Caco-2 (cell line): Measurements from ENCODE around the gene C3. TPM values are rescaled to one million over a fixed set of nuclear protein-coding genes. Genes with fewer than 3 reads are reported as not detected.

ENCODE experiments used
- BruUV-seq: library from RNA; stranded (reverse); fragments of 400-500 nt; replicated peaks from 2 replicates; lab custom pipeline; 2021; lab: Mats Ljungman, UMichigan
- CTCF ChIA-PET: fragments of 300-600 bp; sonication (Branson Sonifier 250); formaldehyde crosslinking; loops from one replicate; lab custom pipeline; 2022; ENCODE audit warnings: antibody characterized with exemption; lab: Charles Lee
- POLR2A ChIA-PET: fragments of 300-600 bp; sonication (Branson Sonifier 250); formaldehyde crosslinking; loops from one replicate; lab custom pipeline; 2022; ENCODE audit warnings: antibody characterized with exemption; lab: Charles Lee
- DNase-seq, 2 experiments: peaks; one replicate each; pipeline versions ENCODE4 v3.0.0 to v3.0.0-alpha.2; 2020 to 2022
- H3K27me3 ChIP-seq: replicated peaks from 2 replicates; pipeline ENCODE4 v1.6.0; 2011; ENCODE audit warnings: low read length; ENCODE audit not compliant: control insufficient read depth, insufficient read depth
- H3K36me3 ChIP-seq: 2 replicates; pipeline ENCODE4 v1.5.1; 2011; ENCODE audit warnings: low read length; ENCODE audit not compliant: control insufficient read depth, insufficient read depth
- H3K4me1 ChIP-seq: fragments of 250-450 bp; sonication (Bioruptor Pico); 2 replicates; pipeline ENCODE4 v1.5.1; 2020; ENCODE audit warnings: mild to moderate bottlenecking
- H3K4me3 ChIP-seq: 2 replicates; pipeline ENCODE4 v1.5.1; 2011; ENCODE audit warnings: low read depth, mild to moderate bottlenecking, control low read depth, low read length
- H3K9me3 ChIP-seq: fragments of 250-450 bp; sonication (Bioruptor Pico); 2 replicates; pipeline ENCODE4 v1.5.1; 2020; ENCODE audit warnings: mild to moderate bottlenecking, moderate library complexity
- H3K27ac Mint-ChIP-seq: one replicate; pipeline ENCODE4 v1.8.0; 2022; ENCODE audit warnings: mixed read lengths; ENCODE audit not compliant: unreplicated experiment
- H3K27me3 Mint-ChIP-seq: one replicate; pipeline ENCODE4 v1.8.0; 2022; ENCODE audit warnings: mixed read lengths; ENCODE audit not compliant: insufficient read depth, unreplicated experiment
- H3K36me3 Mint-ChIP-seq: one replicate; pipeline ENCODE4 v1.8.0; 2022; ENCODE audit warnings: mild to moderate bottlenecking, mixed read lengths; ENCODE audit not compliant: insufficient read depth, unreplicated experiment
- H3K4me1 Mint-ChIP-seq: one replicate; pipeline ENCODE4 v1.8.0; 2022; ENCODE audit warnings: low read depth, mixed read lengths; ENCODE audit not compliant: unreplicated experiment
- H3K4me3 Mint-ChIP-seq: one replicate; pipeline ENCODE4 v1.8.0; 2022; ENCODE audit warnings: mild to moderate bottlenecking, moderate library complexity, mixed read lengths; ENCODE audit not compliant: unreplicated experiment
- H3K9me3 Mint-ChIP-seq: one replicate; pipeline ENCODE4 v1.8.0; 2022; ENCODE audit warnings: mixed read lengths; ENCODE audit not compliant: unreplicated experiment
- CTCF ChIP-seq, 2 experiments: fragments of 200-600 bp in 1 of 2; IDR thresholded peaks; 1 replicate in 1 of 2; 2 replicates in 1 of 2; pipeline versions ENCODE4 v1.5.1 to v1.8.0; 2011 to 2022; ENCODE audit warnings: antibody characterized with exemption in 1 of 2, control low read depth in 1 of 2, inconsistent platforms in 1 of 2, low read depth in 1 of 2, low read length in 1 of 2, mild to moderate bottlenecking in 1 of 2, moderate library complexity in 1 of 2; ENCODE audit not compliant: insufficient read depth in 1 of 2, severe bottlenecking in 1 of 2, unreplicated experiment in 1 of 2
- intact Hi-C: fragments of 100-400 bp; cut with micrococcal nuclease; formaldehyde crosslinking; loops from one replicate; pipeline ENCODE4 v1.10.0; 2022; ENCODE audit not compliant: unreplicated experiment
- total RNA-seq: library from RNA; stranded (reverse); gene quantifications from 2 replicates; pipeline ENCODE4 v1.2.3, GENCODE V29; 2022

C3 gene
- total RNA-seq, 1 experiment from 2014 or later = 21.7 TPM

DNA sequence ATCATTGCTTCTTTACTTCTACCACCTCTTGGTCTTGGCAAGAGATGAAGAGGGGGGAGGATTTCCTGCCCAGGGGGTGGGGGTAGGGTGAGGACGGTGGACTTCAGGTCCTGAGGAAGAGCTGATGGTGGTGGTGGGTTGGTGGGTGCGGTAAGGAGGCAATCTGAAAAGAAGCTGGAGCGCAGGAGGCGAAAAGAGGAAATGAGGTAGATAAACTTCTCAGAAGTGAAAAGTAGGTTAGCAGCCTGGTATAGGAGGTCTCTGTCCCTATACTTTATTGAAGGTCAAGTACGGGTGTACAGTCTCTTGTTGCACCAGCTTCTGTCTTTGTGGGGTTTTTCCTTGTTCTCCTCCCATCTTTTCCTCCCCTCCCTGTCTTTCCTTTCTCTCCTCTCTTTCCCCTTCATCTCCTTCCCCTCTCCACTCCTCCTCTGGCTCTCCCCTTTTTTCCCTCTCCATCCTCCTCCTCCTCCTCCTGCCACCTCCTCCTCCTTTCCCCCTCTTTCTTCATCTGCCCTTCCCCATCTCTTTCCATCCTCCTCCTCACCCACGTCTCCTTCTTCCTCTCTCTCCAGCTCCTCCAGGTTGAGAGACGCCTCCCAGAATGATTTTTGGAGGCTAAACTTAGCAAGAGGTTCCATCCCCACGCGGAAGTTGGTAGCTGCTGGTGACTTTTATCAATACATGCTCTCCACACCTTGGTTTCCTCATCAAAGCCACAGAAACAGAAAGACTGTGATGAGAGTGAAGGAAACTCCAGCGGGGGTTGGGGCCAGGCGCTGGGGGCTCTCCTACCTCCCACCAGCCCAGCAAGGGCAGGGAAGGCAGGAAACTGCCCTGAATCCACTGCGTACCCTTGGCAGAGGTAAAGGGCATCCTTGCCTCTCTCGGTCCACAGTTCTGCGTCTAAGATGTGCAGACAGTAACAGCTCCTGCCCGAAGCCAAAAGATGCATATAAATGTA is 65.8 kb downstream of the C3 start:
- Mint-ChIP-seq H3K36me3 (no peaks in the 10 kb centered on the region), H3K9me3 (no peaks in the 10 kb centered on the region), H3K4me1 (peaks cover 17% of the 10 kb centered on the region), H3K4me3 (no peak overlapping the region), H3K27ac (no peak overlapping the region), H3K27me3 (no peaks in the 10 kb centered on the region)
- no peak for DNase-seq
- BruUV-seq = no TSS peak
- Histone ChIP-seq H3K4me3 (no peak overlapping the region), H3K4me1 (peaks cover 10% of the 10 kb centered on the region), H3K36me3 (no peaks in the 10 kb centered on the region), H3K27me3 (no peaks in the 10 kb centered on the region), H3K9me3 (no peaks in the 10 kb centered on the region)
- ChIA-PET CTCF (no interaction called here), POLR2A (interaction anchor here (0.7 kb wide), 1 partner anchor 415 kb away, joined by 3 read pairs; the partner anchor contains the start of gene ZNF557)
- TF ChIP-seq CTCF (IDR thresholded peaks at IDR 0.05; ENCODE audit: insufficient read depth in 1 of 2, low read depth in 1 of 2, low read length in 1 of 2, severe bottlenecking in 1 of 2, unreplicated experiment in 1 of 2) = no peak
- intact Hi-C loops = no loop called here

- peaks cover 17% of the 10 kb centered on the region for H3K4me1 ChIP-seq
- POLR2A ChIA-PET = no interaction called here
- peaks cover 14% of the 10 kb centered on the region for H3K4me1 Mint-ChIP-seq
- intact Hi-C loops = no loop called here
- H3K36me3 Mint-ChIP-seq = no peaks in the 10 kb centered on the region
- no peaks in the 10 kb centered on the region for H3K27me3 ChIP-seq
- no peak overlapping the region for H3K4me3 Mint-ChIP-seq
- BruUV-seq = no TSS peak
- no peaks in the 10 kb centered on the region for H3K27me3 Mint-ChIP-seq
- H3K27ac Mint-ChIP-seq = no peak overlapping the region
- H3K4me3 ChIP-seq = no peak overlapping the region
- DNase-seq = no peak
- no peaks in the 10 kb centered on the region for H3K9me3 ChIP-seq
- H3K9me3 Mint-ChIP-seq = no peaks in the 10 kb centered on the region
- H3K36me3 ChIP-seq = no peaks in the 10 kb centered on the region
- no peak for TF ChIP-seq CTCF (IDR thresholded peaks at IDR 0.05; ENCODE audit: insufficient read depth in 1 of 2, low read depth in 1 of 2, low read length in 1 of 2, severe bottlenecking in 1 of 2, unreplicated experiment in 1 of 2)
- CTCF ChIA-PET = no interaction called here
Observed at GRCh38 chr19:6652805-6653094, 67.7 kb downstream of the C3 start.

DNA sequence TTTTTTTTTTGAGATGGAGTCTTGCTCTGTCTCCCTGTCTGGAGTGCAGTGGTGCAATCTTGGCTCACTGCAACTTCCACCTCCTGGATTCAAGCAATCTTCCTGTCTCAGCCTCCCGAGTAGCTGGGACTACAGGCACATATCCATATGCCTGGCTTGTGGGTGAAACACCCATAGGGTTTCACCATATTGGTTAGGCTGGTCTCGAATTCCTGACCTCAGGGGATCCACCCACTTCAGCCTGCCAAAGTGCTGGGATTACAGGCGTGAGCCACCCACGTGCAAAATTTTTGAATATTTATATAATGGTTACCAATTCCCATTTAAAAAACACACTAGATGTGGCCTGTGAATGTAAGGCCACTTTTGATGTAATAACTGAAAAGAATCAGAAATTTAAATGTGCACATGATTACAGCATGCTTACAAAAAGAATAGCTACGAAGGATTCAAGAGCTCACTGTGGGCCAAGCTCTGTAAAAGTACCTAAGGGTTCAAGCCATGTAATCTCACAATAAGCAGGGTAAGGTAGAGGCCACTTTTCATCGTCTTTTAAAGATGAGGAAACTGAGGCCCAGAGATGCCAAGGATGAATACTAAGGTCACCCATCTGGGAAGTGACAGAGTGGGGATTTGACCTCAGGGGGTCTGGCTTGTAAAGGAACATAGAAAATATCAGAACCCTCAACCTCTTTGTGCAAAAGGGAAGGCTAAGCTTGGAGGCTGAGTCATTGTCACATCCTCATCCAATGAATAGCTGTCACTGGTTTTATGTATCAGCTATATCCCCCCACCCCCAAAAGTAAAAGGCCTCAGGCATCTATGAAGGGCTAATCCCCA is 68.3 kb downstream of the C3 start:
- intact Hi-C loops = no loop called here
- TF ChIP-seq CTCF (IDR thresholded peaks at IDR 0.05; ENCODE audit: insufficient read depth in 1 of 2, low read depth in 1 of 2, low read length in 1 of 2, severe bottlenecking in 1 of 2, unreplicated experiment in 1 of 2) = no peak
- Mint-ChIP-seq H3K27me3 (no peaks in the 10 kb centered on the region), H3K9me3 (no peaks in the 10 kb centered on the region), H3K4me3 (no peak overlapping the region), H3K4me1 (peaks cover 14% of the 10 kb centered on the region), H3K27ac (no peak overlapping the region), H3K36me3 (no peaks in the 10 kb centered on the region)
- Histone ChIP-seq H3K36me3 (no peaks in the 10 kb centered on the region), H3K27me3 (no peaks in the 10 kb centered on the region), H3K9me3 (no peaks in the 10 kb centered on the region), H3K4me1 (peaks cover 17% of the 10 kb centered on the region), H3K4me3 (no peak overlapping the region)
- CTCF ChIA-PET = no interaction called here
- DNase-seq = no peak
- BruUV-seq = no TSS peak
- POLR2A ChIA-PET = no interaction called here
